ENCODE measurements around the gene ZNF598. TPM values are rescaled to one million over a fixed set of nuclear protein-coding genes. Genes with fewer than 3 reads are reported as not detected.

ZNF598 gene
- total RNA-seq = 10 to 100 TPM; 56.1 to 71.6 (median 58.2) TPM
- total RNA-seq (2013) = 9.8 TPM

DNA sequence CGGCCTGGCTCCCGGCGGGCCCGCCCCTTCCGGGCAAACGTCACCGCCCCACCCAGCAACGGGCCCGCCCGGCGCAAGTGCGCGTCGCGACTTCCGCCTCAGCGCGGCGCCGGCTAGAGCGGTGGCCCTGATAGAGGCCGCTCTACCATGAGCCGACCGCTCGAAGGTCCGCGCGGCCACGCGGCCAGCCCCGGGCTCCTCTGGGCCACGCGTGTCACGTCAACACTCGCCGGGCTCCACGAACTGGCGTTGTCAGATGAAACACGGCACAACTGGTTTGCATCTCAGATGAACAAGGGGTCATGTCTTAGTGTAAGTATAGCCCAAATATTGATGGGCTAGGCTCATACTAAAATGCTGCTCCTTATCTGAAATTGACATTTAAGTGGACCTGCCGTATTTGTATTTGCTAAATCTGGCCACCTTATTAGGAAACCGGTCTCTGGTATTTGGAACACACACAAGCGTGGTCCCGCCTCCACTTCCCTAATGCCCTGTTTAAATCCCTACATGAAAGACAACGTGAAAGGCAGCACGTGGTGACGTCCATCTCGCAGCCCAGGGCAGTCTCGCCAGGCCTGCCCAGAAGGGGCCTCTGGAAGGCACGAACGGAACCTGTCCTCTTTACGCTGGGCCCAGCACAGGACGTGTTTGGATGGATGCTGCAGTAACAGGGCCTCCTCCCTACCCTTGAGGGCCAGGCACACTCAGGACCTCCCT, at the start of gene ZNF598:
ZNF598 (minus strand) TSS at position 31 of the 720 bp plus-strand sequence.
- Mint-ChIP-seq H3K4me3 (peak within 1 kb of the TSS; percentile 87), H3K36me3 (no peaks in the 10 kb centered on the region), H3K27ac (peak within 1 kb of the TSS; percentile 93 to 94), H3K4me1 (peaks cover 28 to 45% of the 10 kb centered on the region in 2 donors), H3K9me3 (no peaks in the 10 kb centered on the region), H3K27me3 (ENCODE audit: low read depth in 2 of 2) (no peaks in the 10 kb centered on the region)
- Histone ChIP-seq H3K4me1 (ENCODE audit: control insufficient read depth, insufficient read depth, low read length) (peaks cover 50% of the 10 kb centered on the region), H3K36me3 (ENCODE audit: control insufficient read depth, insufficient read depth, low read length) (no peaks in the 10 kb centered on the region), H3K4me3 (ENCODE audit: low read length) (peak within 1 kb of the TSS; percentile 82), H3K27ac (ENCODE audit: low read length) (peak within 1 kb of the TSS; percentile 98), H3K27me3 (ENCODE audit: control insufficient read depth, insufficient read depth, low read length) (no peaks in the 10 kb centered on the region), H3K9me3 (ENCODE audit: control insufficient read depth, insufficient read depth, low read length) (no peaks in the 10 kb centered on the region)
- TF ChIP-seq, protein P1, sequence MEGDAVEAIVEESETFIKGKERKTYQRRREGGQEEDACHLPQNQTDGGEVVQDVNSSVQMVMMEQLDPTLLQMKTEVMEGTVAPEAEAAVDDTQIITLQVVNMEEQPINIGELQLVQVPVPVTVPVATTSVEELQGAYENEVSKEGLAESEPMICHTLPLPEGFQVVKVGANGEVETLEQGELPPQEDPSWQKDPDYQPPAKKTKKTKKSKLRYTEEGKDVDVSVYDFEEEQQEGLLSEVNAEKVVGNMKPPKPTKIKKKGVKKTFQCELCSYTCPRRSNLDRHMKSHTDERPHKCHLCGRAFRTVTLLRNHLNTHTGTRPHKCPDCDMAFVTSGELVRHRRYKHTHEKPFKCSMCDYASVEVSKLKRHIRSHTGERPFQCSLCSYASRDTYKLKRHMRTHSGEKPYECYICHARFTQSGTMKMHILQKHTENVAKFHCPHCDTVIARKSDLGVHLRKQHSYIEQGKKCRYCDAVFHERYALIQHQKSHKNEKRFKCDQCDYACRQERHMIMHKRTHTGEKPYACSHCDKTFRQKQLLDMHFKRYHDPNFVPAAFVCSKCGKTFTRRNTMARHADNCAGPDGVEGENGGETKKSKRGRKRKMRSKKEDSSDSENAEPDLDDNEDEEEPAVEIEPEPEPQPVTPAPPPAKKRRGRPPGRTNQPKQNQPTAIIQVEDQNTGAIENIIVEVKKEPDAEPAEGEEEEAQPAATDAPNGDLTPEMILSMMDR (IDR thresholded peaks at IDR 0.05) = no peak
- intact Hi-C loops (cut with micrococcal nuclease) = loop anchor here (10.0 kb wide), 2 partner anchors 475 to 655 kb away; no protein-coding TSS in a partner anchor
- DNase-seq (peak; percentile 84 to 93), ATAC-seq (peak; percentile 94 to 99 (median 98))
- WGBS (ENCODE audit: insufficient coverage) = 3% methylated on average over 52 of the region's 52 CpGs

GRCh38 chr16:2058872-2059271, 49.3 kb upstream of the ZNF598 start:
- Mint-ChIP-seq H3K27me3 (ENCODE audit: low read depth in 2 of 2) (no peaks in the 10 kb centered on the region), H3K36me3 (no peaks in the 10 kb centered on the region), H3K4me3 (no peak overlapping the region), H3K9me3 (no peaks in the 10 kb centered on the region), H3K27ac (no peak overlapping the region), H3K4me1 (peaks cover 0 to 4% of the 10 kb centered on the region in 2 donors)
- Histone ChIP-seq H3K27ac (ENCODE audit: low read length) (no peak overlapping the region), H3K27me3 (ENCODE audit: control insufficient read depth, insufficient read depth, low read length) (no peaks in the 10 kb centered on the region), H3K36me3 (ENCODE audit: control insufficient read depth, insufficient read depth, low read length) (peaks cover 36% of the 10 kb centered on the region), H3K4me3 (ENCODE audit: low read length) (no peak overlapping the region), H3K4me1 (ENCODE audit: control insufficient read depth, insufficient read depth, low read length) (no peaks in the 10 kb centered on the region), H3K9me3 (ENCODE audit: control insufficient read depth, insufficient read depth, low read length) (no peaks in the 10 kb centered on the region)
- WGBS (ENCODE audit: insufficient coverage) = 98% methylated on average over 10 of the region's 10 CpGs
- TF ChIP-seq, protein P1 (IDR thresholded peaks at IDR 0.05) = no peak
- DNase-seq (no peak), ATAC-seq (no peak)
- intact Hi-C loops (cut with micrococcal nuclease) = no loop called here

DNA sequence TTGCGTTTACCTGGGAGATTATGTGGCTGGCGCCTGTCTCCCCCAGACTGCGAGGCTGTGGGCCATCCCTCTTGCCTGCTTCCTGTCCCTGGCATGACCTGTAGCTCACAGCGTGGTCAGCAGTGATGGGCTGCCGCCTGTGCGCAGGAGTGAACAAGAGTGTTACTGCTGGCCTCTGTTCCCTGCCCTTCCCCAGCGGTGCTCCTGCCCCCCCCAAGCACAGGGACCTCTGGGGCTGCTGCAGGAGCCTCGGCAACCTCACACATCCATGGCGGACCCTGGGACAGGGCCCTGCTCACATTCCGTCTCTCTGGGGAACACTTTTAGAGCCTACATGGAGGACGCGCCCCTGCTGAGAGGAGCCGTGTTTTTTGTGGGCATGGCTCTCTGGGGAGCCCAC, 48.8 kb upstream of the ZNF598 start:
- Histone ChIP-seq H3K36me3 (ENCODE audit: control insufficient read depth, insufficient read depth, low read length) (peaks cover 39% of the 10 kb centered on the region), H3K4me3 (ENCODE audit: low read length) (no peak overlapping the region), H3K9me3 (ENCODE audit: control insufficient read depth, insufficient read depth, low read length) (no peaks in the 10 kb centered on the region), H3K27me3 (ENCODE audit: control insufficient read depth, insufficient read depth, low read length) (no peaks in the 10 kb centered on the region), H3K4me1 (ENCODE audit: control insufficient read depth, insufficient read depth, low read length) (no peaks in the 10 kb centered on the region), H3K27ac (ENCODE audit: low read length) (no peak overlapping the region)
- TF ChIP-seq, protein P1 (IDR thresholded peaks at IDR 0.05) = no peak
- no peak overlapping the region for H3K27ac Mint-ChIP-seq
- peaks cover 0 to 4% of the 10 kb centered on the region in 2 donors for H3K4me1 Mint-ChIP-seq
- DNase-seq (no peak), ATAC-seq (no peak)
- 82% methylated on average over 13 of the region's 13 CpGs for WGBS (ENCODE audit: insufficient coverage)
- no peak overlapping the region for H3K4me3 Mint-ChIP-seq
- intact Hi-C loops (cut with micrococcal nuclease) = no loop called here
- no peaks in the 10 kb centered on the region for H3K9me3 Mint-ChIP-seq
- no peaks in the 10 kb centered on the region for H3K27me3 Mint-ChIP-seq (ENCODE audit: low read depth in 2 of 2)
- H3K36me3 Mint-ChIP-seq = no peaks in the 10 kb centered on the region

Measured in natural killer cell (primary cell).